Spinal cord (tissue), 10 donors: ENCODE results near the gene EPHA6. TPM values are rescaled to one million over a fixed set of nuclear protein-coding genes. Genes with fewer than 3 reads are reported as not detected.

Experiments
- DNase-seq, 6 donors: peaks; one replicate each; pipeline versions ENCODE4 v3.0.0 to v3.0.0-alpha.2; 2013 to 2015; ENCODE audit warnings: low spot score in 6 of 6, low read depth in 4 of 6
- H3K27ac ChIP-seq: one replicate; pipeline ENCODE4 v1.5.1; 2013; ENCODE audit warnings: low read depth, low read length, control low read depth
- H3K27me3 ChIP-seq: one replicate; pipeline ENCODE4 v1.6.1; 2013; ENCODE audit warnings: low read length; ENCODE audit not compliant: control insufficient read depth, insufficient read depth
- H3K36me3 ChIP-seq: one replicate; pipeline ENCODE4 v1.6.1; 2013; ENCODE audit warnings: low read length; ENCODE audit not compliant: control insufficient read depth, insufficient read depth
- H3K4me1 ChIP-seq: one replicate; pipeline ENCODE4 v1.6.1; 2013; ENCODE audit warnings: low read length; ENCODE audit not compliant: control insufficient read depth, insufficient read depth
- H3K4me3 ChIP-seq: one replicate; pipeline ENCODE4 v1.5.1; 2013; ENCODE audit warnings: low read depth, low read length, control low read depth
- H3K9me3 ChIP-seq: one replicate; pipeline ENCODE4 v1.6.1; 2013; ENCODE audit warnings: low read length; ENCODE audit not compliant: control insufficient read depth, insufficient read depth
- WGBS: methylation state at CpG from one replicate; pipeline ENCODE4 v1.1.5; 2013; ENCODE audit warnings: missing lambda C conversion rate; ENCODE audit not compliant: insufficient coverage; 5-methylcytosine and 5-hydroxymethylcytosine counted together
- polyA plus RNA-seq, 2 donors: library from polyadenylated mRNA; unstranded; fragments of 120-200 nt; gene quantifications; one replicate each; pipeline ENCODE4 v1.2.1, GENCODE V29; 2013; ENCODE audit not compliant: insufficient read length in 2 of 2
- total RNA-seq, 2 donors: library from RNA; depleted of rRNA in 1 of 2; stranded (reverse); fragments of 120-200 nt in 1 of 2; fragments of >200 nt in 1 of 2; gene quantifications; one replicate each; pipeline versions ENCODE4 v1.2.3 to v1.2.4, GENCODE V29; 2013 to 2014
- donor health status: healthy.

Gene EPHA6
- total and polyA plus RNA-seq, 4 donors, result 5.3 to 78.5 (median 16.0) TPM

GRCh38 chr3:97353176-97353575 is 538.8 kb downstream of the EPHA6 start:
- no peaks in the 10 kb centered on the region for H3K4me1 ChIP-seq
- no peaks in the 10 kb centered on the region for H3K27me3 ChIP-seq
- H3K4me3 ChIP-seq, result no peak overlapping the region
- no peaks in the 10 kb centered on the region for H3K36me3 ChIP-seq
- H3K9me3 ChIP-seq, result no peaks in the 10 kb centered on the region
- DNase-seq, result no peak
- 95% methylated on average over 2 of the region's 2 CpGs for WGBS
- H3K27ac ChIP-seq, result no peak overlapping the region

DNA sequence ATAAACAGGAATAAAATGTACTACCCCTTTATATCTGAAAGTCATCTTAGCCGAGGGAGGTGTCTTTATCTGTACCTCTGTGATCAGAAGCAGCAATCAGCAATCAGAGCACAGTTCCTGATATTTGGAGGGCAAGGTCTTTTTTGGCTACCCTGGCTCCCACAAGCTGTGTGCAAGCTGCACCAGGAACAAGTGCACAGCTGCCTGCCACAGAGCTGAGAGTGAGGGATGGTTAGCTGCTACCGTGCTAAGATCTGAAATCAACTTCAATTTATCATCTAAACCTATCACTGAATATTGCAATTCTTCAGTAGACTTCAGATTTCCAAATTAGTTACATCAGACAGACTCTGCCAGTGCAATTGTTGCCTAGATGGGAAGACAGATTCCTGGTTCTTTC is 545.6 kb downstream of the EPHA6 start:
- WGBS, result no CpG with 5 or more reads among the region's 2 CpGs

GRCh38 chr3:97360804-97361203 is 546.4 kb downstream of the EPHA6 start:
- 70% methylated on average over 2 of the region's 3 CpGs for WGBS
- DNase-seq, result no peak

More for the DNA sequence above, 545.6 kb downstream of the EPHA6 start:
- Histone ChIP-seq H3K27ac (no peak overlapping the region), H3K9me3 (no peaks in the 10 kb centered on the region), H3K4me1 (no peaks in the 10 kb centered on the region), H3K27me3 (no peaks in the 10 kb centered on the region), H3K36me3 (no peaks in the 10 kb centered on the region), H3K4me3 (no peak overlapping the region)
- DNase-seq, result no peak

DNA sequence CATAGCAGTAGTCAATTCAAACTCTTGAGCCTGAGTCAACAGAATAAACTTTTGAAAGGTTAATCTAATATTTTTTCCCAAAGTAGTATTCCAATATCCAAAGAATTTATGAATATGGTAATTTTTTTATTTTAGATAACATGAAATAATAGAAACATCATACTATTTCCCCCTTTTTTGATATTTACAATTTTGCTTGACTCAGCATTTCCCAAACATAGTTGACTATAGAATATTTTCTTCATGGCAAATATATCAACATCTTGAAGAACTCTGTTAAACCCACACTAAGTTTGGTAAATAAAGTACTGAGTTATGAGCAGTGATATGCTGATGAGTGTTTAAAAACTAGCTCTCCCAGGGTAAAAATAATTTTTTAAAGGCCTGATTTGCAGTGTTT is 570.2 kb downstream of the EPHA6 start:
- H3K36me3 ChIP-seq, result no peaks in the 10 kb centered on the region
- H3K4me1 ChIP-seq, result no peaks in the 10 kb centered on the region
- H3K27ac ChIP-seq, result no peak overlapping the region
- H3K9me3 ChIP-seq, result peaks cover 6% of the 10 kb centered on the region
- DNase-seq, result no peak
- H3K27me3 ChIP-seq, result no peaks in the 10 kb centered on the region
- H3K4me3 ChIP-seq, result no peak overlapping the region

More at GRCh38 chr3:97360804-97361203, 546.4 kb downstream of the EPHA6 start:
- no peak overlapping the region for H3K4me3 ChIP-seq
- no peaks in the 10 kb centered on the region for H3K27me3 ChIP-seq
- H3K36me3 ChIP-seq, result no peaks in the 10 kb centered on the region
- no peaks in the 10 kb centered on the region for H3K9me3 ChIP-seq
- H3K4me1 ChIP-seq, result no peaks in the 10 kb centered on the region
- no peak overlapping the region for H3K27ac ChIP-seq

DNA sequence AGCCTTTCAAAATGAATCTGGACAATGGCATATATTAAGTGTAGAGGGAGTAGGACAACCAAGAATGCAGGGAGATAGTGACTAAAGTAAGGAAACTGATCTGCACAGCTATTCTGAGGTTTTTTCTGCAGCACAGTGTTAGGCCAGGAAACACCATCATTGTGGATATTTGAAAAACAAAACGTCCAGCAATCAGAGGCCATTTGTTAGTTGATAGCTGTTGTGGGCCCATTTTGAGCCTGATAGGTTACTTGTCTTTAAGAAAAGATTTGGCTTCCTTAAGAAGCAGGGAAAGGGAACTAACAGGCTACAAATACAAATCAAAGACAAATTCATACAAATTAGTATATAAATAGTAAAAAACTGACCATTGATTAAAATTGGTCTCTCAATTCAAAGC is 574.4 kb downstream of the EPHA6 start:
- Histone ChIP-seq H3K4me3 (no peak overlapping the region), H3K4me1 (no peaks in the 10 kb centered on the region), H3K36me3 (no peaks in the 10 kb centered on the region), H3K27me3 (no peaks in the 10 kb centered on the region), H3K27ac (no peak overlapping the region), H3K9me3 (peaks cover 6% of the 10 kb centered on the region)
- DNase-seq, result no peak
- WGBS, result no CpG with 5 or more reads among the region's 1 CpG

GRCh38 chr3:97389936-97390335 is 575.5 kb downstream of the EPHA6 start:
- H3K36me3 ChIP-seq, result no peaks in the 10 kb centered on the region
- H3K27ac ChIP-seq, result no peak overlapping the region
- WGBS, result 60% methylated on average over 1 of the region's 1 CpG
- H3K9me3 ChIP-seq, result peaks cover 6% of the 10 kb centered on the region
- no peaks in the 10 kb centered on the region for H3K4me1 ChIP-seq
- DNase-seq, result peak in 1 of 6 donors; percentile 55
- no peak overlapping the region for H3K4me3 ChIP-seq
- H3K27me3 ChIP-seq, result no peaks in the 10 kb centered on the region

DNA sequence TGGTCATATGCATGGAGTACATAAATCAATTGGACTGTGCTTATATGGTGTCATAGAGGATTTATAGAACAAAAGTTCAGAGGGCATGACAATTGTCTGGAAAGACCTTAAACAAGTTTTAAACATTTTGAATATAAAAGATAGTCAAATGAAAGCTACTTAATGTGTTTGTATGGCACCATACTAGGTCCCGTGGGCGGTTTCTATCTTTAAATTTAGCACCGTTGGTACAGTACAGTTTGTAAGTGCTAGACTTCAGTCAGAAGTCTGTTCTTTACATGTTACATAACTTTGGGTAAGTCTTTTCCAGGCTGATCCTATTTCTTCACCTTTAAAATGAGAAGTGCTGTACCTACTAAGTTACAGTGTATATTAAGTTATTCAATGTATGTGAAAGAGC is 576.8 kb downstream of the EPHA6 start:
- no CpG with 5 or more reads among the region's 3 CpGs for WGBS
- no peaks in the 10 kb centered on the region for H3K27me3 ChIP-seq

GRCh38 chr3:97409612-97410011 is 595.2 kb downstream of the EPHA6 start:
- H3K27me3 ChIP-seq, result no peaks in the 10 kb centered on the region
- no peak for DNase-seq
- H3K36me3 ChIP-seq, result no peaks in the 10 kb centered on the region
- no peak overlapping the region for H3K4me3 ChIP-seq
- no peaks in the 10 kb centered on the region for H3K9me3 ChIP-seq
- H3K4me1 ChIP-seq, result no peaks in the 10 kb centered on the region
- no peak overlapping the region for H3K27ac ChIP-seq

More for the DNA sequence above, 576.8 kb downstream of the EPHA6 start:
- H3K27ac ChIP-seq, result no peak overlapping the region
- no peak for DNase-seq
- H3K4me1 ChIP-seq, result no peaks in the 10 kb centered on the region
- peaks cover 6% of the 10 kb centered on the region for H3K9me3 ChIP-seq
- no peak overlapping the region for H3K4me3 ChIP-seq
- no peaks in the 10 kb centered on the region for H3K36me3 ChIP-seq

GRCh38 chr3:97421565-97421964 is 607.2 kb downstream of the EPHA6 start:
- Histone ChIP-seq H3K4me3 (no peak overlapping the region), H3K9me3 (no peaks in the 10 kb centered on the region), H3K36me3 (no peaks in the 10 kb centered on the region), H3K27ac (no peak overlapping the region), H3K4me1 (no peaks in the 10 kb centered on the region), H3K27me3 (no peaks in the 10 kb centered on the region)
- DNase-seq, result no peak

GRCh38 chr3:97425002-97425401 is 610.6 kb downstream of the EPHA6 start:
- Histone ChIP-seq H3K27ac (no peak overlapping the region), H3K4me3 (no peak overlapping the region), H3K27me3 (no peaks in the 10 kb centered on the region), H3K4me1 (no peaks in the 10 kb centered on the region), H3K36me3 (no peaks in the 10 kb centered on the region), H3K9me3 (no peaks in the 10 kb centered on the region)
- WGBS, result 97% methylated on average over 6 of the region's 6 CpGs
- DNase-seq, result no peak
